SK-N-SH treated with all-trans-retinoic acid at 6 μM for 48 hours (cell line): Measurements from ENCODE around the gene FKBP2.

Source experiments
- CSDC2 ChIP-seq: fragments of 250-450 bp; sonication (Bioruptor Pico); IDR thresholded peaks from 2 replicates; pipeline ENCODE4 v1.5.0; 2020; ENCODE audit warnings: mild to moderate bottlenecking, moderate library complexity
- ZFP3 ChIP-seq: fragments of 250-450 bp; sonication (Bioruptor Pico); IDR thresholded peaks from 2 replicates; pipeline ENCODE4 v1.5.0; 2020; ENCODE audit warnings: mild to moderate bottlenecking, moderate library complexity
- ZNF565 ChIP-seq: fragments of 450-650 bp; formaldehyde crosslinking; conservative IDR thresholded peaks from 2 replicates; pipeline ENCODE4 v1.5.0; 2020; ENCODE audit warnings: low read depth, mild to moderate bottlenecking, moderate library complexity
- ZNF70 ChIP-seq: fragments of 450-650 bp; formaldehyde crosslinking; IDR thresholded peaks from 2 replicates; pipeline ENCODE4 v1.5.0; 2020; ENCODE audit warnings: mild to moderate bottlenecking, moderate library complexity
- ZNF8 ChIP-seq: fragments of 450-650 bp; formaldehyde crosslinking; IDR thresholded peaks from 2 replicates; pipeline ENCODE4 v1.5.0; 2020; ENCODE audit warnings: mild to moderate bottlenecking, moderate library complexity

- TF ChIP-seq ZNF70 (CRISPR knock-in tag): no peak
- no peak for TF ChIP-seq CSDC2 (CRISPR knock-in tag)
- no peak for TF ChIP-seq ZNF8 (CRISPR knock-in tag)
- TF ChIP-seq ZNF565: no peak
- TF ChIP-seq ZFP3 (CRISPR knock-in tag): no peak
These were observed 15.8 kb upstream of the FKBP2 start for GRCh38 chr11:64224891-64225607.
